Trophoblast cell (in vitro differentiated cells and primary cell): ENCODE results near the gene KCNQ1OT1.

Experiments used
- DNase-seq, 2 donors: peaks; one replicate each; pipeline ENCODE4 v3.0.0-alpha.2; 2016
- H2AFZ ChIP-seq: 2 replicates; pipeline ENCODE4 v1.6.1; 2013; ENCODE audit warnings: low read length, moderate library complexity, mild to moderate bottlenecking; ENCODE audit not compliant: insufficient read depth, poor library complexity
- H2AK5ac ChIP-seq: 2 replicates; pipeline ENCODE4 v1.6.1; 2013; ENCODE audit warnings: mild to moderate bottlenecking, low read length
- H2BK120ac ChIP-seq: 2 replicates; pipeline ENCODE4 v1.6.1; 2013; ENCODE audit warnings: low read length, mild to moderate bottlenecking, moderate library complexity; ENCODE audit not compliant: insufficient read depth, poor library complexity
- H2BK12ac ChIP-seq: 2 replicates; pipeline ENCODE4 v1.6.1; 2013; ENCODE audit warnings: mild to moderate bottlenecking, low read length, moderate library complexity
- H2BK5ac ChIP-seq: 2 replicates; pipeline ENCODE4 v1.6.1; 2013; ENCODE audit warnings: low read length, low read depth, moderate library complexity, mild to moderate bottlenecking; ENCODE audit not compliant: poor library complexity
- H3K14ac ChIP-seq: 2 replicates; pipeline ENCODE4 v1.6.1; 2013; ENCODE audit warnings: mild to moderate bottlenecking, low read length
- H3K18ac ChIP-seq: 2 replicates; pipeline ENCODE4 v1.6.1; 2013; ENCODE audit warnings: mild to moderate bottlenecking, low read length
- H3K23ac ChIP-seq: 2 replicates; pipeline ENCODE4 v1.6.1; 2013; ENCODE audit warnings: low read length
- H3K27ac ChIP-seq: 2 replicates; pipeline ENCODE4 v1.5.1; 2013; ENCODE audit warnings: low read depth, mild to moderate bottlenecking, inconsistent platforms, low read length, moderate library complexity
- H3K27me3 ChIP-seq: 2 replicates; pipeline ENCODE4 v1.6.1; 2013; ENCODE audit warnings: inconsistent platforms, mild to moderate bottlenecking, low read length, moderate library complexity; ENCODE audit not compliant: insufficient read depth
- H3K36me3 ChIP-seq, 2 experiments: 1 replicate in 1 of 2; 2 replicates in 1 of 2; pipeline ENCODE4 v1.6.1; 2013; ENCODE audit warnings: low read length in 2 of 2, mild to moderate bottlenecking in 2 of 2, moderate library complexity in 1 of 2; ENCODE audit not compliant: insufficient read depth in 2 of 2, control insufficient read depth in 1 of 2
- H3K4ac ChIP-seq: 2 replicates; pipeline ENCODE4 v1.6.1; 2013; ENCODE audit warnings: low read depth, mild to moderate bottlenecking, low read length, moderate library complexity
- H3K4me1 ChIP-seq, 2 experiments: 1 replicate in 1 of 2; 2 replicates in 1 of 2; pipeline ENCODE4 v1.6.1; 2013; ENCODE audit warnings: low read length in 2 of 2, mild to moderate bottlenecking in 2 of 2, moderate library complexity in 1 of 2; ENCODE audit not compliant: insufficient read depth in 2 of 2, control insufficient read depth in 1 of 2
- H3K4me2 ChIP-seq: 2 replicates; pipeline ENCODE4 v1.6.1; 2013; ENCODE audit warnings: inconsistent platforms, mild to moderate bottlenecking, low read length, moderate library complexity
- H3K4me3 ChIP-seq: 2 replicates; pipeline ENCODE4 v1.5.1; 2013; ENCODE audit warnings: mild to moderate bottlenecking, low read depth, low read length, inconsistent platforms
- H3K79me1 ChIP-seq: one replicate; pipeline ENCODE4 v1.6.1; 2013; ENCODE audit warnings: low read length
- H3K79me2 ChIP-seq: 2 replicates; pipeline ENCODE4 v1.6.1; 2013; ENCODE audit warnings: low read length, mild to moderate bottlenecking; ENCODE audit not compliant: control insufficient read depth, insufficient read depth, poor library complexity
- H3K9ac ChIP-seq: 2 replicates; pipeline ENCODE4 v1.6.1; 2013; ENCODE audit warnings: mild to moderate bottlenecking, low read length
- H3K9me3 ChIP-seq: 2 replicates; pipeline ENCODE4 v1.6.1; 2013; ENCODE audit warnings: low read depth, mild to moderate bottlenecking, control low read depth, inconsistent platforms, low read length; ENCODE audit not compliant: insufficient read depth
- H4K12ac ChIP-seq: 2 replicates; pipeline ENCODE4 v1.6.1; 2013; ENCODE audit warnings: low read depth, mild to moderate bottlenecking, low read length, moderate library complexity
- H4K8ac ChIP-seq: 2 replicates; pipeline ENCODE4 v1.6.1; 2013; ENCODE audit warnings: low read depth, mild to moderate bottlenecking, low read length, moderate library complexity
- H4K91ac ChIP-seq: one replicate; pipeline ENCODE4 v1.6.1; 2013; ENCODE audit warnings: low read depth, mild to moderate bottlenecking, low read length, moderate library complexity
- WGBS: extraction: QIAGEN DNeasy Blood & Tissue Kit; methylation state at CpG from one replicate; pipeline ENCODE4 v1.1.7; 2013; ENCODE audit warnings: missing lambda C conversion rate; ENCODE audit not compliant: insufficient read length, insufficient coverage; ENCODE audit errors: extremely low coverage; 5-methylcytosine and 5-hydroxymethylcytosine counted together

KCNQ1OT1 gene

GRCh38 chr11:2668876-2669275 lies 30.9 kb downstream of the KCNQ1OT1 start:
- no peak overlapping the region for H3K4me3 ChIP-seq
- H3K27ac ChIP-seq = no peak overlapping the region
- no peak overlapping the region for H2BK120ac ChIP-seq
- peaks cover under 1% of the 10 kb centered on the region for H3K79me1 ChIP-seq
- peaks cover 7 to 9% of the 10 kb centered on the region in 2 experiments for H3K4me1 ChIP-seq
- H3K9ac ChIP-seq = no peak overlapping the region
- no peak overlapping the region for H3K18ac ChIP-seq
- no CpG with 5 or more reads among the region's 5 CpGs for WGBS
- no peak overlapping the region for H4K8ac ChIP-seq
- H3K14ac ChIP-seq = no peak overlapping the region
- peaks cover 15 to 25% of the 10 kb centered on the region in 2 experiments for H3K36me3 ChIP-seq
- no peaks in the 10 kb centered on the region for H3K79me2 ChIP-seq
- H4K12ac ChIP-seq = no peak overlapping the region
- H3K27me3 ChIP-seq = no peaks in the 10 kb centered on the region
- H2BK12ac ChIP-seq = no peak overlapping the region
- no peak overlapping the region for H3K4me2 ChIP-seq
- no peak overlapping the region for H3K4ac ChIP-seq
- H2AFZ ChIP-seq = no peak overlapping the region
- no peaks in the 10 kb centered on the region for H3K9me3 ChIP-seq
- H3K23ac ChIP-seq = no peak overlapping the region
- no peak for DNase-seq
- no peak overlapping the region for H2AK5ac ChIP-seq
- no peak overlapping the region for H2BK5ac ChIP-seq
- no peak overlapping the region for H4K91ac ChIP-seq

- H3K9ac ChIP-seq = no peak overlapping the region
- H2AFZ ChIP-seq = no peak overlapping the region
- H3K36me3 ChIP-seq = peaks cover 16 to 32% of the 10 kb centered on the region in 2 experiments
- H2BK5ac ChIP-seq = no peak overlapping the region
- H4K91ac ChIP-seq = no peak overlapping the region
- H4K12ac ChIP-seq = no peak overlapping the region
- no peak overlapping the region for H3K18ac ChIP-seq
- H3K27me3 ChIP-seq = no peaks in the 10 kb centered on the region
- no peak overlapping the region for H3K14ac ChIP-seq
- no peaks in the 10 kb centered on the region for H3K79me2 ChIP-seq
- WGBS = no CpG with 5 or more reads among the region's 2 CpGs
- H2BK12ac ChIP-seq = no peak overlapping the region
- DNase-seq = no peak
- peaks cover 7% of the 10 kb centered on the region in 2 experiments for H3K4me1 ChIP-seq
- no peak overlapping the region for H3K4ac ChIP-seq
- peaks cover 7% of the 10 kb centered on the region for H3K9me3 ChIP-seq
- no peak overlapping the region for H3K23ac ChIP-seq
- H3K4me3 ChIP-seq = no peak overlapping the region
- H3K79me1 ChIP-seq = no peaks in the 10 kb centered on the region
- no peak overlapping the region for H4K8ac ChIP-seq
- H2AK5ac ChIP-seq = no peak overlapping the region
- no peak overlapping the region for H3K27ac ChIP-seq
- no peak overlapping the region for H2BK120ac ChIP-seq
- no peak overlapping the region for H3K4me2 ChIP-seq
Observed at GRCh38 chr11:2667940-2668339, 31.9 kb downstream of the KCNQ1OT1 start.

- Histone ChIP-seq H3K4ac (no peak overlapping the region), H3K27me3 (no peaks in the 10 kb centered on the region), H3K36me3 (peaks cover 13 to 26% of the 10 kb centered on the region in 2 experiments), H3K9me3 (peaks cover 13% of the 10 kb centered on the region), H3K4me2 (no peak overlapping the region), H3K27ac (no peak overlapping the region), H2BK5ac (no peak overlapping the region), H2BK12ac (no peak overlapping the region), H4K12ac (no peak overlapping the region), H3K79me2 (no peaks in the 10 kb centered on the region), H3K18ac (no peak overlapping the region), H2BK120ac (no peak overlapping the region), H4K8ac (no peak overlapping the region), H3K9ac (no peak overlapping the region), H2AFZ (no peak overlapping the region), H3K79me1 (no peaks in the 10 kb centered on the region), H4K91ac (no peak overlapping the region), H2AK5ac (no peak overlapping the region), H3K23ac (no peak overlapping the region), H3K14ac (no peak overlapping the region), H3K4me3 (no peak overlapping the region), H3K4me1 (peaks cover 7% of the 10 kb centered on the region in 2 experiments)
- no CpG with 5 or more reads among the region's 15 CpGs for WGBS
- DNase-seq = no peak
Observed at GRCh38 chr11:2666828-2667570, 32.8 kb downstream of the KCNQ1OT1 start.

- no peaks in the 10 kb centered on the region for H3K79me2 ChIP-seq
- no peak for DNase-seq
Observed at GRCh38 chr11:2666401-2666741, 33.4 kb downstream of the KCNQ1OT1 start.

More at GRCh38 chr11:2666401-2666741, 33.4 kb downstream of the KCNQ1OT1 start:
- WGBS = no CpG with 5 or more reads among the region's 6 CpGs
- no peak overlapping the region for H3K9ac ChIP-seq
- no peak overlapping the region for H2BK120ac ChIP-seq
- no peak overlapping the region for H3K4ac ChIP-seq
- no peaks in the 10 kb centered on the region for H3K27me3 ChIP-seq
- no peak overlapping the region for H2BK5ac ChIP-seq
- H4K8ac ChIP-seq = no peak overlapping the region
- H3K14ac ChIP-seq = no peak overlapping the region
- no peak overlapping the region for H2BK12ac ChIP-seq
- peaks cover 19% of the 10 kb centered on the region for H3K9me3 ChIP-seq
- peak overlapping the region; percentile 7 for H3K4me2 ChIP-seq
- H3K4me1 ChIP-seq = peaks cover 7% of the 10 kb centered on the region in 2 experiments
- no peak overlapping the region for H2AFZ ChIP-seq
- H3K23ac ChIP-seq = no peak overlapping the region
- peaks cover 14 to 26% of the 10 kb centered on the region in 2 experiments for H3K36me3 ChIP-seq
- no peak overlapping the region for H3K4me3 ChIP-seq
- H3K79me1 ChIP-seq = no peaks in the 10 kb centered on the region
- H4K91ac ChIP-seq = no peak overlapping the region
- no peak overlapping the region for H3K27ac ChIP-seq
- no peak overlapping the region for H2AK5ac ChIP-seq
- H3K18ac ChIP-seq = no peak overlapping the region
- no peak overlapping the region for H4K12ac ChIP-seq
